Forelimb muscle (tissue), 1 donor: ENCODE data around the gene ADAM29. TPM values are rescaled to one million over a fixed set of nuclear protein-coding genes. Genes with fewer than 3 reads are reported as not detected.
"Not testable (repeated sequence)": the region's sequence is repeated elsewhere in the genome, so short reads cannot be mapped to it uniquely, and the experiment has no call there.

ENCODE experiments used
- DNase-seq: peaks from one replicate; pipeline ENCODE4 v3.0.0-alpha.2; 2013; ENCODE audit warnings: low read depth
- polyA plus RNA-seq: library from polyadenylated mRNA; unstranded; fragments of 120-200 nt; gene quantifications from one replicate; pipeline ENCODE4 v1.2.1, GENCODE V29; 2013; ENCODE audit not compliant: insufficient read length

Gene ADAM29
- polyA plus RNA-seq, 1 donor = not detected

DNA sequence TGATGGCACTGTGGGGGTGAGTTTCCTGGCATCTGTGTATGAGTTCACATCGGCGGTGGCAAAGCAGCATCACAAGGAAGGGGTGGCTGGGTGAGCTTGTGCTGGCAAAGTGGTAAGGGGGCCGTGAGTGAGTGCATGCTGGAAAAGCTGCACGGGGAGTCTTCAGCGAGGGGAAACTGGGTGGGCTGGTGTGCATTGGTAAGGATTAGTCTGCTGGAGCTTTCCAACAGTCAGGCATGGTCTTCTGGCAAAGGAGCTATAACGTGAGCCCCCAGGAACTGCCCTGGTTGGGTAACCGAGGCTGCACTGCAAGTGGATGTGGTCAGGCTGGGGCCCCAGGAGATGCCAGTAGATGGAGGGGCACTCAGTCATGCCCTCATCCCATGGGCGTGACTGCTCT, 30.7 kb downstream of the ADAM29 start:
- no peak for DNase-seq

- DNase-seq = no peak
Observed at GRCh38 chr4:174972911-174973310, 54.8 kb downstream of the ADAM29 start.

DNA sequence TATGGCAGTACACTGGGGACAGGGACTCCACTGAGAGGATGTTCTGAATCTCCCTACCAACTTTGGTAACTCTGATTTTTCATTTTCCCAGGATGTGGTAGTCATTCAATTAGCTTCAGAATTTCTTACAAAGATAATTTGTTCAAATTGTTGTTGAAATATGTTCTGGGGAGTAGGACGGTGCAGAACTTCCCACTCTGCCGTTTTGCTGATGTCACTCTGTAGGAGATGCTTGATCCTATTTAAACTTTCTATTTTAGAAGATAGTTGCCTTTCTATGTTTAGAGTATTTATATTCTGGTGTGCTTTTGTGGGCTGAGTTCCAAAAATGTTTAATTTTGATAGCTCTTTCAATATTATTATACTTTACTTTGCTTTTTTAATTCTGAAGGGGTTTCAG, 55.2 kb downstream of the ADAM29 start:
- DNase-seq = no peak

DNA sequence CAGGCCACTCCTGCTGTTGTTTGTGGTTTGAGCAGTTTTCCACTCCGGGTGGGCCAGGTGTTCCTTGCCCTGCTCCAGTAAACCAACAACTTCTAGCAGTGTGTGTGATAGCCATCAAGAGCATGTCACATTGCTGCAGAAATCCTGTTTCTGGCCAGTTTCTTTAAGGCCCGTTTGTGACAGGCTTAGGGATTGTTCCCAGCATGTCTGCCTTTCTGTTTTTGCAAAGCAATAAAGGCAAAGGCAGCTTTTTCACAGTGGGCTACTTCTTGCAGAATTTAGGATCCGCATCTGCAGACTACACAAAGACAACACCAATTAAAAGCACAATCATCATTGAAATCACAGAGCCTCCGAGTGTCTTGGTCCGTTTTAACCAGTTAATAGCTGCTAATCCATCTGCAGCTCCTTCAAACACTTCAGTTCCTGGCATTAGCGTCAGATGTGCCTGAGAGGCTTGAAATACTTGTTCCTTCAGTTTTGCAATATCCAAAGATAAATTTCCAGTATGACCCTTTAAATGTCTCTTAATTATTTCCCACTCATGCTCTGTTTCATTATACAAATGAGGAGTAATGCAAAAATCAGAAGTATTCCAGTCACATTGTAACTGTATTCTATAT, 65.1 kb downstream of the ADAM29 start:
- DNase-seq = no peak

DNA sequence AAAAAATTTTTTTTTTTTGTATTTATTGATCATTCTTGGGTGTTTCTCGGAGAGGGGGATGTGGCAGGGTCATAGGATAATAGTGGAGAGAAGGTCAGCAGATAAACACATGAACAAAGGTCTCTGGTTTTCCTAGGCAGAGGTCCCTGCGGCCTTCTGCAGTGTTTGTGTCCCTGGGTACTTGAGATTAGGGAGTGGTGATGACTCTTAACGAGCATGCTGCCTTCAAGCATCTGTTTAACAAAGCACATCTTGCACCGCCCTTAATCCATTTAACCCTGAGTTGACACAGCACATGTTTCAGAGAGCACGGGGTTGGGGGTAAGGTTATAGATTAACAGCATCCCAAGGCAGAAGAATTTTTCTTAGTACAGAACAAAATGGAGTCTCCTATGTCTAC, 65.7 kb downstream of the ADAM29 start:
- not testable (repeated sequence) for DNase-seq

DNA sequence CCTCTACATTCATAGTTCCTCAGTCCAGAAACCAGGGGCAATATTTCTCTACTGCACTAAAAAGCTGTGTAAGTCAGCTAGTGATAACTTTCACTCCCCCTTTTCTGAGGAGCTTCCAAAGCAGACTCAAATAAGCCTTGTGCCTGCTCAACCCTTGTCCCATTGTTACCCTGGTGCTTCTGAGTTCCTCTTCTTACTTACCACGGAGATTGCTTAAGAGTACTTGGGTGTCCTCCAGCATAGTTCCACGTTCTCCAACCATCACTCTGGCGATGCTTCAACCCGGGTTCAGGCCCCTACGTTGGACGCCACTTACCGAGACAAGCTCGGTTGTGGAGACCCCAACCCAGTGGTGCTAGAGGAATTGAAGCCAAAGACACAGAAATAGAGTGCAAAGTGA, 71.6 kb downstream of the ADAM29 start:
- no peak for DNase-seq

GRCh38 chr4:174993916-174994315, 75.8 kb downstream of the ADAM29 start:
- DNase-seq = no peak

DNA sequence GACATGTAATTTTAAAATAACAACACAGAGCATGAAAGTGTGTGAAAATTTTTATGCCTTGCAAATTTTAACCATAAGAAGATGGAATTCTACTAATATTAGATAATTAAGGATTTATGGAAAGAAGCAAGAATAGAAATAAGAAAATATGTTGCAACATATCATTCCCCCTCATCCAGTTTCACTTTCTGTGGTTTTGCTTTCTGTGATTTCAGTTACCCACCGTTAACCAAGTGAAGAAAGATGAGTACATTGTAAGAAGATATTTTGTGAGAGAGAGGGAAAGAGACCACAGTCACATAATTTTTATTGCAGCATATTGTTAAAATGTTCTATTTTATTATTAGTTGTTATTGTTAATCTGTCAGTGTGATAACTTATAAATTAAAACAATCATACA, 77.9 kb downstream of the ADAM29 start:
- no peak for DNase-seq

DNA sequence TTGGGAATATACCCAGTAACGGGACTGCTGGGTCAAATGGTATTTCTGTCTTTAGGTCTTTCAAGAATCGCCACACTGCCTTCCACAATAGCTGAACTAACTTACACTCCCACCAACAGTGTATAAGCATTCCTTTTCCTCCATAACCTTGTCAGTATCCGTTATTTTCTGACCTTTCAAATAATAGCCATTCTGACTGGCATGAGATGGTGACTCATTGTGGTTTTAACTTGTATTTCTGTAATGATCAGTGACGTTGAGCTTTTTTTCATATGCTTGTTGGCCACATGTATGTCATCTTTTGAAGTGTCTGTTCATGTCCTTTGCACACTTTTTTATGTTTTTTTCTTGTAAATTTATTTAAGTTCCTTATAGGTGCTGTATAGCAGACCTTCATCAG, 81.2 kb downstream of the ADAM29 start:
- DNase-seq = no peak

DNA sequence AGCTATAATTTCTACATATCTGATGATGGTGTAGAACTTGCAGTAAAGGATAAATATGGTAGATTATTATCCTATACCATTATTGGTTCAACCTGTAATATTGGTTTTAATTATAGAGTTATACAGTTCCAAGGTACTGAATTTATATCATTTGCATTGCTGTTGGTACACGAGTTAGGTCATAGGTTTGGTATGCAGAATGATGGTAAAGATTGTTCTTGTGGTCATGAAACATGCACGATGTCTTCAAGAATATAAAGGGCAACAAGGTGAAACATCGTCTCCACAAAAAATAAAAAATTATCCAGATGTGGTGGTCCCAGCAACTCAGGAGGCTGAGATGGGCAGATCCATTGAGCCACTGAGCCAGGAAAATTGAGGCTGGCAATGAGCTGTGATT, 99.6 kb downstream of the ADAM29 start:
- no peak for DNase-seq

DNA sequence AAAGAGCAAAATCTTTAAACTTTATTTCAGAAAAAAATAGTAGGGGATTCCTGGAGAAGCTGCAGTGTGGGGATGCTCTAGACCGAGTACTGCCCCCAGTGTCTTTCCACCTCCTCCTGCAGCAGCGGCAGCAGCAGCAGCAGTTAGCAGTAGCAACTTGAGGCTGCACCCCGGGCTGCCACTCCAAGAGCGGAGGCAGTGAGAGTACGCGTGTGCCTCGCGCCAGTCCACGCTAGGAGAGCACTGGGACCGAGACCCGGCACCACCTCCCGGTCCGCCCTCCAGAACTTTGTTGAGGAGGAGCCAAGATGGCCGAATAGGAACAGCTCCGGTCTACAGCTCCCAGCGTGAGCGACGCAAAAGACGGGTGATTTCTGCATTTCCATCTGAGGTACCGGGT, 101.3 kb downstream of the ADAM29 start:
- not testable (repeated sequence) for DNase-seq

Other genes with a start within 250 kb of the ADAM29 start
- not detected for gene GLRA3, start 89.1 kb upstream of the ADAM29 start, polyA plus RNA-seq